K562 (cell line): ENCODE results near the gene CEP44. TPM values are rescaled to one million over a fixed set of nuclear protein-coding genes. Genes with fewer than 3 reads are reported as not detected.

ENCODE experiments used
- BRD4 ChIP-seq: fragments of 200-600 bp; sonication (generic); IDR thresholded peaks from 2 replicates; pipeline ENCODE4 v1.6.1; 2017; ENCODE audit warnings: inconsistent platforms
- C11orf30 ChIP-seq: fragments of 450-650 bp; IDR thresholded peaks from 2 replicates; pipeline ENCODE4 v1.6.1; 2016; ENCODE audit warnings: low read depth, mild to moderate bottlenecking
- CBX3 ChIP-seq, 2 experiments: IDR thresholded peaks; 1 replicate in 1 of 2; 2 replicates in 1 of 2; pipeline ENCODE4 v1.6.1; 2012; ENCODE audit warnings: inconsistent platforms in 2 of 2, low read length in 2 of 2, borderline replicate concordance in 1 of 2, control low read depth in 1 of 2
- EP300 ChIP-seq: IDR thresholded peaks from 2 replicates; pipeline ENCODE4 v1.6.1; 2012; ENCODE audit warnings: low read length, improper control_type of control experiment
- FOS ChIP-seq: IDR thresholded peaks from 3 replicates; pipeline ENCODE4 v1.6.1; 2011; ENCODE audit not compliant: insufficient read length; ENCODE audit errors: extremely low read depth
- HDGF ChIP-seq: fragments of 450-650 bp; IDR thresholded peaks from 2 replicates; pipeline ENCODE4 v1.6.1; 2016
- HLTF ChIP-seq: fragments of 450-650 bp; IDR thresholded peaks from 2 replicates; pipeline ENCODE4 v1.6.1; 2016
- KAT8 ChIP-seq: fragments of 450-650 bp; IDR thresholded peaks from 2 replicates; pipeline ENCODE4 v1.6.1; 2016; ENCODE audit warnings: low read depth, mild to moderate bottlenecking
- MIER1 ChIP-seq: fragments of 450-650 bp; IDR thresholded peaks from 2 replicates; pipeline ENCODE4 v1.6.1; 2016; ENCODE audit warnings: antibody characterized with exemption, mild to moderate bottlenecking, low read depth
- MTA1 ChIP-seq: fragments of 450-650 bp; IDR thresholded peaks from 2 replicates; pipeline ENCODE4 v1.6.1; 2017; ENCODE audit warnings: borderline replicate concordance
- NFIC ChIP-seq: fragments of 450-650 bp; IDR thresholded peaks from 2 replicates; pipeline ENCODE4 v1.6.1; 2017; ENCODE audit warnings: mild to moderate bottlenecking, inconsistent platforms
- NONO ChIP-seq, 2 experiments: fragments of 200-400 bp in 1 of 2; fragments of 450-650 bp in 1 of 2; formaldehyde crosslinking in 1 of 2; IDR thresholded peaks; 2 replicates each; pipeline ENCODE4 v1.6.1; 2017; ENCODE audit warnings: low read depth in 2 of 2, mild to moderate bottlenecking in 2 of 2, moderate library complexity in 2 of 2, low read length in 1 of 2
- TAF7 ChIP-seq: fragments of 450-650 bp; IDR thresholded peaks from 2 replicates; pipeline ENCODE4 v1.6.1; 2016; ENCODE audit warnings: missing genetic modification characterization, missing compliant biosample characterization
- U2AF1 ChIP-seq: fragments of 200-400 bp; formaldehyde crosslinking; optimal IDR thresholded peaks from 2 replicates; pipeline ENCODE3; 2017; ENCODE audit warnings: mild to moderate bottlenecking, low read depth, low read length, moderate library complexity
- ZNF436 ChIP-seq: fragments of 250-450, 450-650 bp; sonication (Bioruptor Pico); formaldehyde crosslinking; IDR thresholded peaks from 2 replicates; pipeline ENCODE4 v1.7.0; 2020; ENCODE audit warnings: mild to moderate bottlenecking
- ZNF785 ChIP-seq: fragments of 250-450 bp; sonication (Bioruptor Pico); IDR thresholded peaks from 2 replicates; pipeline ENCODE4 v1.4.0; 2020; ENCODE audit warnings: mild to moderate bottlenecking
- polyA plus RNA-seq, 8 experiments: library from polyadenylated mRNA; depleted of rRNA in 4 of 8; stranded (reverse) in 5 of 8; unstranded in 3 of 8; fragments of >200 nt; fragmentation: Nextera tagmentation in 2 of 8; fragmentation: Illumina TruSeq in 1 of 8; extraction: Ambion mirVana in 2 of 8; extraction: Trizol in 1 of 8; gene quantifications; 2 replicates each; pipeline versions ENCODE4 v1.2.1 to v1.2.3, GENCODE V29; 2011 to 2014; ENCODE audit warnings: inconsistent platforms in 1 of 8, missing spikeins in 1 of 8
- total RNA-seq, 7 experiments: library from RNA; depleted of rRNA in 6 of 7; stranded (reverse); fragments of >200 nt in 6 of 7; fragmentation: Illumina TruSeq in 2 of 7; extraction: Trizol in 2 of 7; gene quantifications; 2 replicates each; pipeline versions ENCODE4 v1.2.1 to v1.2.3, GENCODE V29; 2011 to 2021; ENCODE audit warnings: low replicate concordance in 1 of 7
- TF ChIP-seq, protein P1 (sequence below), 2 experiments: fragments of 450-650 bp; formaldehyde crosslinking in 1 of 2; IDR thresholded peaks; 2 replicates each; pipeline versions ENCODE4 v1.4.0 to v1.6.1; 2014 to 2020; ENCODE audit warnings: mild to moderate bottlenecking in 2 of 2, borderline replicate concordance in 1 of 2, low read depth in 1 of 2
- TF ChIP-seq, protein P2 (sequence below): sonication (generic); formaldehyde crosslinking; IDR thresholded peaks from 2 replicates; pipeline ENCODE4 v1.8.1; 2022; ENCODE audit warnings: missing genetic modification reagents
- TF ChIP-seq, protein P3 (sequence below): fragments of 450-650 bp; IDR thresholded peaks from 2 replicates; pipeline ENCODE4 v1.6.1; 2018; ENCODE audit warnings: mild to moderate bottlenecking, low read depth; ENCODE audit not compliant: partially characterized antibody

The CEP44 gene
- total and polyA plus RNA-seq, 9 of the 15 experiments (the other 6 are each of a cell fraction or from before 2014, with no cell fraction given), result 19.6 to 45.0 (median 24.4) TPM

DNA sequence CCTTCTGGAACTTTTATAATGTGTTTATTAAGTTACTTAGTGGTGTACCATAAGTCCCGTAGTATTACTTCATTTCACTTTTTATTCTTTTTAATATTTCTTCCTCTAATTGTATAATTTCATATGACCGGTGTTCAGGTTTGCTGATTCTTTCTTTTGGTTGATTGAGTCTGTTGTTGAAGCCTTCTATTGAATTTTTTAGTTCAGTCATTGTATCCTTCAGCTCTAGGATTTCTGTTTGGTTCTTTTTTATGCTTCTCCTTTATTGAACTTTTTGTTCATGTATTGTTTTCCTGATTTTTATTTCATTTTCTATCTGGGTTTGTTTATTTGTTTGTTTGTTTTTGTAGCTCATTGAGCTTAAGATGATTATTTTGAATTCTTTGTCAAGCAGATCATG lies 8.8 kb downstream of the CEP44 start (continued):
- TF ChIP-seq C11orf30 (no peak), HDGF (no peak), MTA1 (no peak), TAF7 (tag) (no peak), BRD4 (no peak), MIER1 (0 out of 2 replicates have a peak, but pooled peaks have one; percentile 44), NFIC (no peak), FOS (no peak), KAT8 (no peak), NONO (IDR thresholded peaks at IDR 0.05; ENCODE audit: low read depth in 2 of 2, low read length in 1 of 2) (no peak), CBX3 (IDR thresholded peaks at IDR 0.05; ENCODE audit: borderline replicate concordance in 1 of 2, low read length in 2 of 2) (peak in 1 of 2 experiments; percentile 93; a peak in 2 of 3 replicates), ZNF785 (no peak), HLTF (peak; percentile 89), EP300 (no peak), ZNF436 (no peak), U2AF1 (no peak)
- TF ChIP-seq, protein P1, sequence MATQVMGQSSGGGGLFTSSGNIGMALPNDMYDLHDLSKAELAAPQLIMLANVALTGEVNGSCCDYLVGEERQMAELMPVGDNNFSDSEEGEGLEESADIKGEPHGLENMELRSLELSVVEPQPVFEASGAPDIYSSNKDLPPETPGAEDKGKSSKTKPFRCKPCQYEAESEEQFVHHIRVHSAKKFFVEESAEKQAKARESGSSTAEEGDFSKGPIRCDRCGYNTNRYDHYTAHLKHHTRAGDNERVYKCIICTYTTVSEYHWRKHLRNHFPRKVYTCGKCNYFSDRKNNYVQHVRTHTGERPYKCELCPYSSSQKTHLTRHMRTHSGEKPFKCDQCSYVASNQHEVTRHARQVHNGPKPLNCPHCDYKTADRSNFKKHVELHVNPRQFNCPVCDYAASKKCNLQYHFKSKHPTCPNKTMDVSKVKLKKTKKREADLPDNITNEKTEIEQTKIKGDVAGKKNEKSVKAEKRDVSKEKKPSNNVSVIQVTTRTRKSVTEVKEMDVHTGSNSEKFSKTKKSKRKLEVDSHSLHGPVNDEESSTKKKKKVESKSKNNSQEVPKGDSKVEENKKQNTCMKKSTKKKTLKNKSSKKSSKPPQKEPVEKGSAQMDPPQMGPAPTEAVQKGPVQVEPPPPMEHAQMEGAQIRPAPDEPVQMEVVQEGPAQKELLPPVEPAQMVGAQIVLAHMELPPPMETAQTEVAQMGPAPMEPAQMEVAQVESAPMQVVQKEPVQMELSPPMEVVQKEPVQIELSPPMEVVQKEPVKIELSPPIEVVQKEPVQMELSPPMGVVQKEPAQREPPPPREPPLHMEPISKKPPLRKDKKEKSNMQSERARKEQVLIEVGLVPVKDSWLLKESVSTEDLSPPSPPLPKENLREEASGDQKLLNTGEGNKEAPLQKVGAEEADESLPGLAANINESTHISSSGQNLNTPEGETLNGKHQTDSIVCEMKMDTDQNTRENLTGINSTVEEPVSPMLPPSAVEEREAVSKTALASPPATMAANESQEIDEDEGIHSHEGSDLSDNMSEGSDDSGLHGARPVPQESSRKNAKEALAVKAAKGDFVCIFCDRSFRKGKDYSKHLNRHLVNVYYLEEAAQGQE (IDR thresholded peaks at IDR 0.05; ENCODE audit: borderline replicate concordance), result no peak
- TF ChIP-seq, protein P1 (CRISPR knock-in tag; IDR thresholded peaks at IDR 0.05; ENCODE audit: low read depth), result no peak
- TF ChIP-seq, protein P2, sequence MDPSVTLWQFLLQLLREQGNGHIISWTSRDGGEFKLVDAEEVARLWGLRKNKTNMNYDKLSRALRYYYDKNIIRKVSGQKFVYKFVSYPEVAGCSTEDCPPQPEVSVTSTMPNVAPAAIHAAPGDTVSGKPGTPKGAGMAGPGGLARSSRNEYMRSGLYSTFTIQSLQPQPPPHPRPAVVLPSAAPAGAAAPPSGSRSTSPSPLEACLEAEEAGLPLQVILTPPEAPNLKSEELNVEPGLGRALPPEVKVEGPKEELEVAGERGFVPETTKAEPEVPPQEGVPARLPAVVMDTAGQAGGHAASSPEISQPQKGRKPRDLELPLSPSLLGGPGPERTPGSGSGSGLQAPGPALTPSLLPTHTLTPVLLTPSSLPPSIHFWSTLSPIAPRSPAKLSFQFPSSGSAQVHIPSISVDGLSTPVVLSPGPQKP (CRISPR knock-in tag), result no peak
- TF ChIP-seq, protein P3, sequence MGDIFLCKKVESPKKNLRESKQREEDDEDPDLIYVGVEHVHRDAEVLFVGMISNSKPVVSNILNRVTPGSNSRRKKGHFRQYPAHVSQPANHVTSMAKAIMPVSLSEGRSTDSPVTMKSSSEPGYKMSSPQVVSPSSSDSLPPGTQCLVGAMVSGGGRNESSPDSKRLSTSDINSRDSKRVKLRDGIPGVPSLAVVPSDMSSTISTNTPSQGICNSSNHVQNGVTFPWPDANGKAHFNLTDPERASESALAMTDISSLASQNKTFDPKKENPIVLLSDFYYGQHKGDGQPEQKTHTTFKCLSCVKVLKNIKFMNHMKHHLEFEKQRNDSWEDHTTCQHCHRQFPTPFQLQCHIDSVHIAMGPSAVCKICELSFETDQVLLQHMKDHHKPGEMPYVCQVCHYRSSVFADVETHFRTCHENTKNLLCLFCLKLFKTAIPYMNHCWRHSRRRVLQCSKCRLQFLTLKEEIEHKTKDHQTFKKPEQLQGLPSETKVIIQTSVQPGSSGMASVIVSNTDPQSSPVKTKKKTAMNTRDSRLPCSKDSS, result peak; percentile 91
